Stimulated activated memory B cell treated with anti-CD40 and anti-IgM and Interleukin-4, amounts not matched to agents 10 μg/mL and 1 μg/mL and 100 μg/mL, for 72 hours (primary cell): ENCODE measurements around the gene APOL4.
"Not testable (repeated sequence)": the region's sequence is repeated elsewhere in the genome, so short reads cannot be mapped to it uniquely, and the experiment has no call there.

Experiments
- ATAC-seq: fragments of 150-1000 bp; cut with Tn5 transposase; 2 replicates; pipeline ENCODE4 v1.10.0; 2021
- H3K27ac Mint-ChIP-seq: one replicate; pipeline ENCODE4 v1.8.0; 2022; ENCODE audit warnings: mild to moderate bottlenecking, mixed read lengths
- H3K27me3 Mint-ChIP-seq: one replicate; pipeline ENCODE4 v1.8.0; 2022; ENCODE audit warnings: mixed read lengths
- H3K36me3 Mint-ChIP-seq: one replicate; pipeline ENCODE4 v1.8.0; 2022; ENCODE audit warnings: mixed read lengths
- H3K4me1 Mint-ChIP-seq: one replicate; pipeline ENCODE4 v1.8.0; 2022; ENCODE audit warnings: mixed read lengths
- H3K4me3 Mint-ChIP-seq: one replicate; pipeline ENCODE4 v1.8.0; 2022; ENCODE audit warnings: mild to moderate bottlenecking, moderate library complexity, mixed read lengths
- H3K9me3 Mint-ChIP-seq: one replicate; pipeline ENCODE4 v1.8.0; 2022; ENCODE audit warnings: mixed read lengths

APOL4 gene

DNA sequence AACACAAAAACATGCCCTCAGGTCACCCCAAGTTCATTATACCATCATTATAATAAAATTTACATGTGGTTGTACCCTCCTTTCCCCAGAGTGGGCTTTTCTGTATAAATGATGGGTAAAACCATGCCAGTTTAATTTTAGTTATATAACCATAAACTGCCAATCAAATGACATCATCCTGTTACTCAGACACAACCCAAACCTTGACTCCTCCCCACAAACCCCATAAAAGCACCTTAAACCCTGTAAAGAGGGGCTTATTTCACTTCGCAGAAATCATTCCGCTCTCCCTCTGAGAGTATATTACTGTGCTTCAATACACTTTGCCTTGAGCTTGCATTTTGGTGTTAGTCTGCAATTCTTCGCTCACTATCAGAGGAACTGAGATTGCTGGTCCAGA is 35.5 kb downstream of the APOL4 start:
- Mint-ChIP-seq H3K27ac (no peak overlapping the region), H3K9me3 (peaks cover 4% of the 10 kb centered on the region), H3K36me3 (no peaks in the 10 kb centered on the region), H3K27me3 (no peaks in the 10 kb centered on the region), H3K4me1 (peaks cover 41% of the 10 kb centered on the region), H3K4me3 (no peak overlapping the region)
- ATAC-seq, result no peak

GRCh38 chr22:36165141-36165540 is 36.5 kb downstream of the APOL4 start:
- peaks cover 50% of the 10 kb centered on the region for H3K4me1 Mint-ChIP-seq
- H3K4me3 Mint-ChIP-seq, result no peak overlapping the region
- H3K9me3 Mint-ChIP-seq, result peaks cover 4% of the 10 kb centered on the region
- no peaks in the 10 kb centered on the region for H3K27me3 Mint-ChIP-seq
- ATAC-seq, result no peak
- no peaks in the 10 kb centered on the region for H3K36me3 Mint-ChIP-seq
- H3K27ac Mint-ChIP-seq, result peak overlapping the region; percentile 99

DNA sequence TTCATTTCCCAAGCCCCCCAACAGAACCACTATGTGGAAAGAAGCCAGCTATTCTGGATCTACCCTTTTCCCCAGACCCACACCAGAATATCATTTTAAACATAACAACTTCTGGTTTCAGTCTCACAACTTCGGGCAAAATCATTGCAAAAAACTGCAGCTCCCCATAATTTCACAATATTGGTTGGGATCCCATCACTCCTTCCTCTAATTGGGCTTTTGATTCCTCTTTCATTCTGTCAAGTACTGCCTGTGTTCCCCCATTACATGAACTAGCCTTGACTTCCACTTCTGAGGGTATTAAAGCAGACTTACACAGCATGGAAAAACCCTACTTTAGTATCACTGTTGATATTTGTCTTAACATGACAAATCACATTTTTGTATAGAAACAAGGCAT is 37.0 kb downstream of the APOL4 start:
- no peak for ATAC-seq
- H3K4me3 Mint-ChIP-seq, result no peak overlapping the region
- no peaks in the 10 kb centered on the region for H3K36me3 Mint-ChIP-seq
- H3K4me1 Mint-ChIP-seq, result peaks cover 55% of the 10 kb centered on the region
- H3K9me3 Mint-ChIP-seq, result peaks cover 4% of the 10 kb centered on the region
- H3K27ac Mint-ChIP-seq, result peak overlapping the region; percentile 99
- H3K27me3 Mint-ChIP-seq, result no peaks in the 10 kb centered on the region

GRCh38 chr22:36163497-36163896 is 38.1 kb downstream of the APOL4 start:
- Mint-ChIP-seq H3K27ac (peak overlapping the region; percentile 99), H3K36me3 (no peaks in the 10 kb centered on the region), H3K9me3 (peaks cover 4% of the 10 kb centered on the region), H3K27me3 (no peaks in the 10 kb centered on the region), H3K4me3 (peak overlapping the region; percentile 24), H3K4me1 (peaks cover 67% of the 10 kb centered on the region)
- ATAC-seq, result no peak

DNA sequence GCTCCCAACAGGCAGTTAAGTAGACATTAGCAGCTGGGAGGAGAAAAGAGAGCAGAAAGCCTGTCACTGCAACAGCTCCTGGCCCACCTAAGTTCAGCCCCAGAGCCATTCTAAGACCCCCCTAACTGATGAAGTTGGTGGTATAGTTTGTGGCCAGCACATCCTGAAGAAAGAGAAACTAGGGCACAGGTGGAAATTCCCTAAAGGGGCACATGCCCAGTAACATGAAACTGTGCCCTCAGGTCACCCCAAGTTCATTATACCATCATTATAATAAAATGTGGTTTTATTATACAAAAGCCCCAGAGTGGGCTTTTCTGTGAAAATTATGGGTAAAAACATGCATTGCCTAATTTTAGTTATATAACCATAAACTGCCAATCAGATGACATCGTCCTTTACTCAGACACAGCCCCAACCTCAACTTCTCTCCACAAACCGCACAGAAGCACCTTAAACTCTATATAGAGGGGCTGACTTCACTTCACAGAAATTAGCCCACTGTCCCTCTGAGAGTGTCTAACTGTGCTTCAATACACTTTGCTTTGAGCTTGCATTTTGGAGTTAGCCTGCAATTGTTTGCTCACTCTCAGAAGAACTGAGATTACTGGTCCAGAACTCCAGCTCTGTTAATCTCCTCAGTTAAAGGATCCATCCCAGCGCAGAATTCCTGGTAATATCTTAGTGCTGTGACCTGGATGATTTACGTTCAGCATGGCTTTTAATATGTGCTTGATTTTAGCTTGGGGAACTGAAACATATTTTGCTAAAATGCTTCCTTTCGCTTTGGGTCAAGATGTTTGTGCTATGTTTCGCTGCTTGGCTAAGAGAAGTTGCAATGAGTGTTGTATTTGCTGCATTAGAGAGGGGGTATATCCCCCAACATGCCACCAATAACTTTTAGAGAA is 39.2 kb downstream of the APOL4 start:
- peak; percentile 84 for ATAC-seq
- H3K36me3 Mint-ChIP-seq, result no peaks in the 10 kb centered on the region
- H3K9me3 Mint-ChIP-seq, result peaks cover 4% of the 10 kb centered on the region
- H3K4me1 Mint-ChIP-seq, result peaks cover 76% of the 10 kb centered on the region
- H3K4me3 Mint-ChIP-seq, result peak overlapping the region; percentile 87
- H3K27me3 Mint-ChIP-seq, result no peaks in the 10 kb centered on the region
- H3K27ac Mint-ChIP-seq, result peak overlapping the region; percentile 99

- not testable (repeated sequence) for H3K9me3 Mint-ChIP-seq, H3K27me3 Mint-ChIP-seq, H3K36me3 Mint-ChIP-seq, ATAC-seq
- Mint-ChIP-seq H3K4me1 (peaks cover 82% of the 10 kb centered on the region), H3K4me3 (peak overlapping the region; percentile 87), H3K27ac (peak overlapping the region; percentile 99)
These were observed 39.8 kb downstream of the APOL4 start for GRCh38 chr22:36161793-36162126.

- ATAC-seq, result peak; percentile 53
- peaks cover 4% of the 10 kb centered on the region for H3K9me3 Mint-ChIP-seq
These were observed 41.1 kb downstream of the APOL4 start, which contains the start of gene APOL3 for GRCh38 chr22:36160499-36160942. Gene APOL3, minus strand, starts transcription at chr22:36160755. Its CDS starts 11,700 bp downstream, at chr22:36149055.

DNA sequence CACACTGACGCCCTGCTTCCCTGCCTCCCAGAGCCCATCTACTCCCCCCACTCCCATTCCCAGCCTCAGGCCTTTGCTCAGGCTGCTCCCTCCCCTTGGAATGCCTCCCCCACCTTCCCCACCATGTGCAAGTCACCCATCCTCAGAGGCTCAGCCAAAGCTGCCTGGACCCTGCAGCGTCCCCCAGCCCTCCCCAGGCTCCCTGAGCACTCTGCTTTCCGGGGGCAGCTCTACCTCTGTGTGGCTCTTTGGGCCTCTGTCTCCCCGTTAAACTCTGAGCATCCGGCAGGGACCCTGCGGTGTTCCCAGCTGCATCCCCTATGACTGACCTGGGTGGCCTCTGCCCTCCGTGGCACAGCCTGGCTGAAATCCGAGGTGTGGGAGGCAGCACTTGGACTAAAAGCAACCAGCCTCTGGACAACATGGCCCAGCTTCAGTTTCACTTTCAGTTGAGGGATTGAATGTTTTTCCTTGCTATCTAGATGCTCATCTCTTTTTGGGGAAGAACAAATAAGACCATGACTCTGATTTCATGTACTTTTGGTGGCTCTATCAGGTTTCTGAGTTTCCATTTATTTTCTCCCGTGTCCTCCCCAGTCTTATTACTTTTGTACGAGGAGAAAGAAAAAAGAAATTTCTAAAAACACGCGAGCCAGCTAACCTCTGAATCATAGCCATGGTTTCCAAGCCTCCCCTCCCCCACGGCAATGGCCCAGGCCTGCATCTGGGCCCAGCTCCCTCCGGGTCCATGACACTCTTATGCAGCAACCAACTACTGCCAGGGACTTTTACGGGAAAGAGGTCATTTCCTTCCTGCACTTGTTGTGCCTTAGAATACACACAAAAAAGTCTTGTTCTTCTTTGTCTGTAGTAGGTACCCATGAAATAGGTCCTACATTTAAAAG is 44.8 kb downstream of the APOL4 start:
- peaks cover 79% of the 10 kb centered on the region for H3K4me1 Mint-ChIP-seq
- peak overlapping the region; percentile 99 for H3K27ac Mint-ChIP-seq
- H3K27me3 Mint-ChIP-seq, result no peaks in the 10 kb centered on the region
- peaks cover 19% of the 10 kb centered on the region for H3K36me3 Mint-ChIP-seq
- peaks cover 3% of the 10 kb centered on the region for H3K9me3 Mint-ChIP-seq
- H3K4me3 Mint-ChIP-seq, result peak overlapping the region; percentile 88
- peak; percentile 61 for ATAC-seq

More at GRCh38 chr22:36160499-36160942, 41.1 kb downstream of the APOL4 start, which contains the start of gene APOL3:
- peak within 1 kb of the TSS; percentile 87 for H3K4me3 Mint-ChIP-seq
- H3K4me1 Mint-ChIP-seq, result peaks cover 95% of the 10 kb centered on the region
- H3K36me3 Mint-ChIP-seq, result peaks cover under 1% of the 10 kb centered on the region
- peak within 1 kb of the TSS; percentile 99 for H3K27ac Mint-ChIP-seq
- no peaks in the 10 kb centered on the region for H3K27me3 Mint-ChIP-seq

DNA sequence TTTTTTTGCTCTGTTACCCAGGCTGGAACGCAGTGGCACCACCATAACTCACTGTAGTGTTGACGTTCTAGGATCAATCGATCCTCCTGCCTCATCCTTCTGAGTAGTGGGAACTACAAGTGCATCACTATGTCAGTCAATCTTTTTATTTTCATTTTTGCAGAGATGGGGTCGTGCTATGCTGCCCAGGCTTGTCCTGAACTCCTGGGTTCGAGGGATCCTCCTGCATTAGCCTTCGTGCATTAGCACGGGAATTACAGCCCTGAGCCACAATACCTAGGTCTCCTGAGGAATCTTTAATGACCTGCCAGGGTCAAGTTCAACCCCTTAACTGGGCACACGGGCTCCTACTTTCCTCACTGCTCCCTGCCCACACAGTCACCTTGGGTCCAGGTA is 45.5 kb downstream of the APOL4 start:
- no peak for ATAC-seq
- peaks cover 25% of the 10 kb centered on the region for H3K36me3 Mint-ChIP-seq
- peak overlapping the region; percentile 99 for H3K27ac Mint-ChIP-seq
- H3K27me3 Mint-ChIP-seq, result no peaks in the 10 kb centered on the region
- H3K4me1 Mint-ChIP-seq, result peaks cover 79% of the 10 kb centered on the region
- H3K9me3 Mint-ChIP-seq, result peaks cover 4% of the 10 kb centered on the region
- H3K4me3 Mint-ChIP-seq, result peak overlapping the region; percentile 88

- Mint-ChIP-seq H3K4me3 (no peak overlapping the region), H3K4me1 (peaks cover 79% of the 10 kb centered on the region), H3K9me3 (peaks cover 4% of the 10 kb centered on the region), H3K36me3 (peaks cover 29% of the 10 kb centered on the region), H3K27ac (peak overlapping the region; percentile 99), H3K27me3 (no peaks in the 10 kb centered on the region)
- ATAC-seq, result no peak
These were observed 45.9 kb downstream of the APOL4 start for GRCh38 chr22:36155702-36156101.

- no peak for ATAC-seq
- H3K27me3 Mint-ChIP-seq, result no peaks in the 10 kb centered on the region
- H3K4me3 Mint-ChIP-seq, result no peak overlapping the region
- H3K4me1 Mint-ChIP-seq, result peaks cover 68% of the 10 kb centered on the region
- peaks cover 4% of the 10 kb centered on the region for H3K9me3 Mint-ChIP-seq
- peak overlapping the region; percentile 99 for H3K27ac Mint-ChIP-seq
- peaks cover 29% of the 10 kb centered on the region for H3K36me3 Mint-ChIP-seq
These were observed 47.1 kb downstream of the APOL4 start for GRCh38 chr22:36154423-36154945.

- Mint-ChIP-seq H3K4me1 (peaks cover 60% of the 10 kb centered on the region), H3K36me3 (peaks cover 31% of the 10 kb centered on the region), H3K27me3 (no peaks in the 10 kb centered on the region), H3K4me3 (no peak overlapping the region), H3K9me3 (peaks cover 4% of the 10 kb centered on the region), H3K27ac (no peak overlapping the region)
- ATAC-seq, result no peak
These were observed 47.8 kb downstream of the APOL4 start for GRCh38 chr22:36153501-36154422.

DNA sequence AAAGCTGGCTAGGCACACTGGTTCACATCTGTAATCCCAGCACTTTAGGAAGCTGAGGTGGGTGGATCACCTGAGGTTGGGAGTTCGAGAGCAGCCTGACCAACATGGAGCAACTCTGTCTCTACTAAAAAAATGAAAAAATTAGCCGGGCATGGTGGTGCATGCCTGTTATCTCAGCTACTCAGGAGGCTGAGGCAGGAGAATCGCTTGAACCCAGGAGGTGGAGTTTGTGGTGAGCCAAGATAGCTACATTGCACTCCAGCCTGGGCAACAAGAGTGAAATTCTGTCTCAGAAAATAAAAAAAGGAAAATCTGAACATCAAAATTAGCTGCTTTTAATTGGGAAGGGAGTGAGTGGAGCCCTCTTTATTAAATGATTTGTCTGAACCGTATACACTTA is 48.8 kb downstream of the APOL4 start:
- peaks cover 40% of the 10 kb centered on the region for H3K36me3 Mint-ChIP-seq
- not testable (repeated sequence) for H3K27me3 Mint-ChIP-seq, ATAC-seq, H3K9me3 Mint-ChIP-seq, H3K27ac Mint-ChIP-seq, H3K4me3 Mint-ChIP-seq
- peaks cover 52% of the 10 kb centered on the region for H3K4me1 Mint-ChIP-seq

DNA sequence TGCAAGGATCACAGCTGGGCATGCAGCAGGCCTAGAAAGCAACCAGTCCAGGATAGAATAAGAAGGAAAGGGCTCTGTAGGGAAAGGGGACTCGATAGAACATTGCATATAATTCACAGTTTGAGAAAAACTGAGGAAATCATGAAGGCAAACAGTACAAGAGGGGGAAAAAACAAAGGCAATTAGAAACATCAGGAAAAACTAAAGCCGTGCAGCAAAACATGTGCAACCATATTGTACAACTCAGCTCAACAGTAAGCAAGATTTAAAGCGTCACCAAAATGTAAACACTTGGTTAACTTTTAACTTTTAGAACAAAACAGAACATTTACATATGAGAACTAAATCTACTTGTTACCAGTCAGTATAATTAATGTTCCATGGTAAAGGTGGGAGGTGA is 49.5 kb downstream of the APOL4 start:
- Mint-ChIP-seq H3K4me3 (no peak overlapping the region), H3K9me3 (peaks cover 4% of the 10 kb centered on the region), H3K4me1 (peaks cover 45% of the 10 kb centered on the region), H3K36me3 (peaks cover 40% of the 10 kb centered on the region), H3K27ac (no peak overlapping the region), H3K27me3 (no peaks in the 10 kb centered on the region)
- ATAC-seq, result no peak
